Astrocyte (in vitro differentiated cells and primary cell): Measurements from ENCODE around the gene ACTR3C. TPM values are rescaled to one million over a fixed set of nuclear protein-coding genes. Genes with fewer than 3 reads are reported as not detected.
A peak's percentile ranks its signal among the peaks of the same experiment; 100 is the strongest.

Experiments used
- DNase-seq: peaks from one replicate; pipeline ENCODE4 v3.0.0-alpha.2; 2010; ENCODE audit warnings: low read depth
- FAIRE-seq: peaks from 2 replicates; lab custom pipeline; 2011; peaks lifted over from hg19 to GRCh38; lab: Jason Lieb, UNC
- H2AFZ ChIP-seq: 2 replicates; pipeline ENCODE4 v1.6.0; 2012; ENCODE audit warnings: low read depth, low read length, inconsistent platforms
- H3K27ac ChIP-seq: 2 replicates; pipeline ENCODE4 v1.5.1; 2011; ENCODE audit warnings: low read depth, low read length, inconsistent platforms
- H3K27me3 ChIP-seq: 2 replicates; pipeline ENCODE4 v1.6.0; 2011; ENCODE audit warnings: low read length, inconsistent platforms; ENCODE audit not compliant: insufficient read depth
- H3K36me3 ChIP-seq: 2 replicates; pipeline ENCODE4 v1.5.1; 2011; ENCODE audit warnings: low read length, inconsistent platforms; ENCODE audit not compliant: insufficient read depth
- H3K4me1 ChIP-seq: 2 replicates; pipeline ENCODE4 v1.5.1; 2011; ENCODE audit warnings: low read length, inconsistent platforms; ENCODE audit not compliant: insufficient read depth
- H3K4me2 ChIP-seq: 2 replicates; pipeline ENCODE4 v1.6.0; 2012; ENCODE audit warnings: low read length, inconsistent platforms
- H3K4me3 ChIP-seq: 2 replicates; pipeline ENCODE4 v1.5.1; 2011; ENCODE audit warnings: low read depth, mild to moderate bottlenecking, low read length, inconsistent platforms; ENCODE audit not compliant: insufficient read depth
- H3K79me2 ChIP-seq: 2 replicates; pipeline ENCODE4 v1.6.0; 2012; ENCODE audit warnings: mild to moderate bottlenecking, low read length, inconsistent platforms; ENCODE audit not compliant: insufficient read depth
- H3K9ac ChIP-seq: 2 replicates; pipeline ENCODE4 v1.6.0; 2012; ENCODE audit warnings: mild to moderate bottlenecking, low read length, inconsistent platforms
- H3K9me3 ChIP-seq: 2 replicates; pipeline ENCODE4 v1.5.1; 2012; ENCODE audit warnings: low read depth, mild to moderate bottlenecking, low read length, inconsistent platforms; ENCODE audit not compliant: insufficient read depth
- H4K20me1 ChIP-seq: 2 replicates; pipeline ENCODE4 v1.6.0; 2012; ENCODE audit warnings: low read length, inconsistent platforms; ENCODE audit not compliant: insufficient read depth
- H3K27ac Mint-ChIP-seq: one replicate; pipeline ENCODE4 v1.8.0; 2021; ENCODE audit warnings: mild to moderate bottlenecking, mixed read lengths; ENCODE audit not compliant: unreplicated experiment
- H3K27me3 Mint-ChIP-seq: one replicate; pipeline ENCODE4 v1.8.0; 2021; ENCODE audit warnings: low read depth, mixed read lengths; ENCODE audit not compliant: unreplicated experiment
- H3K36me3 Mint-ChIP-seq: one replicate; pipeline ENCODE4 v1.8.0; 2021; ENCODE audit warnings: low read depth, mixed read lengths; ENCODE audit not compliant: unreplicated experiment
- H3K4me1 Mint-ChIP-seq: one replicate; pipeline ENCODE4 v1.8.0; 2021; ENCODE audit warnings: low read depth, mixed read lengths; ENCODE audit not compliant: unreplicated experiment
- H3K4me3 Mint-ChIP-seq: one replicate; pipeline ENCODE4 v1.8.0; 2021; ENCODE audit warnings: mild to moderate bottlenecking, moderate library complexity, mixed read lengths; ENCODE audit not compliant: unreplicated experiment
- H3K9me3 Mint-ChIP-seq: one replicate; pipeline ENCODE4 v1.8.0; 2021; ENCODE audit warnings: mild to moderate bottlenecking, mixed read lengths; ENCODE audit not compliant: unreplicated experiment
- CTCF ChIP-seq: IDR thresholded peaks from 2 replicates; pipeline ENCODE4 v1.5.1; 2011; ENCODE audit warnings: low read depth, mild to moderate bottlenecking, inconsistent platforms, low read length, moderate library complexity; ENCODE audit not compliant: insufficient read depth
- EZH2 ChIP-seq: IDR thresholded peaks from 2 replicates; pipeline ENCODE4 v1.6.1; 2012; ENCODE audit warnings: mild to moderate bottlenecking, low read length, inconsistent platforms; ENCODE audit not compliant: insufficient read depth
- total RNA-seq: library from RNA; stranded (reverse); gene quantifications from 2 replicates; pipeline ENCODE4 v1.2.1, GENCODE V29; 2021

ACTR3C gene
- total RNA-seq, 1 donor from 2014 or later = 0.25 TPM

GRCh38 chr7:150365673-150366398 lies 42.5 kb upstream of the ACTR3C start:
- no peaks in the 10 kb centered on the region for H3K27me3 ChIP-seq
- H3K27me3 Mint-ChIP-seq = peaks cover 3% of the 10 kb centered on the region
- H3K27ac Mint-ChIP-seq = peak overlapping the region; percentile 58
- TF ChIP-seq EZH2 (no peak), CTCF (no peak)
- H3K36me3 ChIP-seq = no peaks in the 10 kb centered on the region
- H3K9ac ChIP-seq = no peak overlapping the region
- H3K9me3 Mint-ChIP-seq = no peaks in the 10 kb centered on the region
- H2AFZ ChIP-seq = no peak overlapping the region
- peaks cover 19% of the 10 kb centered on the region for H3K4me1 Mint-ChIP-seq
- peaks cover 6% of the 10 kb centered on the region for H4K20me1 ChIP-seq
- H3K27ac ChIP-seq = no peak overlapping the region
- H3K9me3 ChIP-seq = no peaks in the 10 kb centered on the region
- H3K4me3 ChIP-seq = no peak overlapping the region
- no peak for FAIRE-seq
- no peak overlapping the region for H3K4me3 Mint-ChIP-seq
- no peak for DNase-seq
- no peak overlapping the region for H3K4me2 ChIP-seq
- peaks cover 21% of the 10 kb centered on the region for H3K4me1 ChIP-seq
- no peaks in the 10 kb centered on the region for H3K36me3 Mint-ChIP-seq
- peaks cover 18% of the 10 kb centered on the region for H3K79me2 ChIP-seq

- no peak overlapping the region for H3K27ac Mint-ChIP-seq
- H3K4me2 ChIP-seq = no peak overlapping the region
- H3K4me1 Mint-ChIP-seq = peaks cover 13% of the 10 kb centered on the region
Measured at GRCh38 chr7:150365194-150365593, 41.8 kb upstream of the ACTR3C start.

More at GRCh38 chr7:150365194-150365593, 41.8 kb upstream of the ACTR3C start:
- Histone ChIP-seq H2AFZ (no peak overlapping the region), H3K27ac (no peak overlapping the region), H3K27me3 (no peaks in the 10 kb centered on the region), H4K20me1 (peaks cover 1% of the 10 kb centered on the region), H3K4me3 (no peak overlapping the region), H3K79me2 (peaks cover 13% of the 10 kb centered on the region), H3K36me3 (no peaks in the 10 kb centered on the region), H3K9ac (no peak overlapping the region), H3K4me1 (peaks cover 15% of the 10 kb centered on the region), H3K9me3 (no peaks in the 10 kb centered on the region)
- Mint-ChIP-seq H3K9me3 (no peaks in the 10 kb centered on the region), H3K27me3 (peaks cover 3% of the 10 kb centered on the region), H3K4me3 (no peak overlapping the region), H3K36me3 (no peaks in the 10 kb centered on the region)
- DNase-seq (no peak), FAIRE-seq (no peak)
- TF ChIP-seq EZH2 (no peak), CTCF (no peak)
